Measurements from ENCODE around the gene PIK3AP1.
"Not testable (repeated sequence)": the region's sequence is repeated elsewhere in the genome, so short reads cannot be mapped to it uniquely, and the experiment has no call there.

Gene PIK3AP1, protein sequence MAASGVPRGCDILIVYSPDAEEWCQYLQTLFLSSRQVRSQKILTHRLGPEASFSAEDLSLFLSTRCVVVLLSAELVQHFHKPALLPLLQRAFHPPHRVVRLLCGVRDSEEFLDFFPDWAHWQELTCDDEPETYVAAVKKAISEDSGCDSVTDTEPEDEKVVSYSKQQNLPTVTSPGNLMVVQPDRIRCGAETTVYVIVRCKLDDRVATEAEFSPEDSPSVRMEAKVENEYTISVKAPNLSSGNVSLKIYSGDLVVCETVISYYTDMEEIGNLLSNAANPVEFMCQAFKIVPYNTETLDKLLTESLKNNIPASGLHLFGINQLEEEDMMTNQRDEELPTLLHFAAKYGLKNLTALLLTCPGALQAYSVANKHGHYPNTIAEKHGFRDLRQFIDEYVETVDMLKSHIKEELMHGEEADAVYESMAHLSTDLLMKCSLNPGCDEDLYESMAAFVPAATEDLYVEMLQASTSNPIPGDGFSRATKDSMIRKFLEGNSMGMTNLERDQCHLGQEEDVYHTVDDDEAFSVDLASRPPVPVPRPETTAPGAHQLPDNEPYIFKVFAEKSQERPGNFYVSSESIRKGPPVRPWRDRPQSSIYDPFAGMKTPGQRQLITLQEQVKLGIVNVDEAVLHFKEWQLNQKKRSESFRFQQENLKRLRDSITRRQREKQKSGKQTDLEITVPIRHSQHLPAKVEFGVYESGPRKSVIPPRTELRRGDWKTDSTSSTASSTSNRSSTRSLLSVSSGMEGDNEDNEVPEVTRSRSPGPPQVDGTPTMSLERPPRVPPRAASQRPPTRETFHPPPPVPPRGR

DNA sequence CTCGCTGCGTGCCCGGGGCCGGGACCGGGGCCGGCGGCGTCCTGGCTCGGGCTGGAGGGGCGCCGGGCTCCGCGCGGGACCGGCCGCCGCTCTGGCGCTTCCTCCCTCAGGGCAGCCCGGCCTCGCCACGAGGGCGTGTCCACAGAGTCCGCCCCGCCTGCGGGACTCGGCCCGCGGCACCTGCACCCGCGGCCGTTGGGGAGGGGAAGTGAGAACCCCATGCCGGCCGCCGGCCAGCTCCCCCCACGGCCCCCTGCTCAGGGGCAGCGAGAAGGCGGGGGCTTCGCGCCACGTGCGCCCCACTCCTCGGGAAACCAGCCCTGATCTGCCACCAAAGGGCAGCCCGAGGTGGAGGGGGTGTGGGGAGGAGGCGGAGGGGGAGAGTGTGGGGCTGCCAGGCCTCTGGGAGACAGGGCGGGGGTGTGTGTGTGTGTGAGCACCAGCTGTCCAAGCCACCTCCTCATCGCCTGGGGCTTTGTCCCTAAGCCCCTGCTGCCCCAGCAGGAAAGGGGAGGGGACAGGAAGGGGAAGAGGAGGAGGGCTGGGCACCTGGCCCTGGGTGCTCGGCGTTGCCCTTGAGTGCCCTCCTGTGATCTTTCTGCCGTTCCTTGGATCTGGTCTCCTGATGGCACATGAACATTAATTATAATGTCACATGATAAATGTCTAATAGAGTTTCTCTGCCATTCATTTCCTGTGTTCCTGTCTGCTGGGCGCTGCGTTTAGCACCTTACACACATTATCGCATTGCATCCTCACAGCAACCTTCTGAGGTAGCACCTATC lies at the start of gene PIK3AP1:
PIK3AP1 (minus strand) TSS at position 93 of the 785 bp plus-strand sequence. CDS start 120 bp downstream, outside the sequence.
- DNase-seq: no peak

DNA sequence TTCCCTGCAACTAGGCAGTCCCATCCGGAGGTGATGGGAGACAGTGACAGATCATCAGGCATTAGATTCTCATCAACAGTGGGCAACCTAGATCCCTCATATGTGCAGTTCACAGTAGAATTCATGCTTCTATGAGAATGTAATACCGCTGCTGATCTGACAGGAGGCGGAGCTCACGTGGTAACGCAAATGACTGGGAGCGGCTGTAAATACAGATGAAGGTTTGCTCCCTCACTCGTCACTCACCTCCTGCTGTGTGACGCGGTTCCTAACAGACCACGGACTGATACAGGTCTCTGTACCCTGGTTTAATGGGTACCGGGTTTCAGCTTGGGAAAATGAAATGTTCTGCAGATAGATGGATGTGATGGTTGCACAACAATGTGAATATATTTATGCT lies 47.8 kb upstream of the PIK3AP1 start:
- no peak for DNase-seq

DNA sequence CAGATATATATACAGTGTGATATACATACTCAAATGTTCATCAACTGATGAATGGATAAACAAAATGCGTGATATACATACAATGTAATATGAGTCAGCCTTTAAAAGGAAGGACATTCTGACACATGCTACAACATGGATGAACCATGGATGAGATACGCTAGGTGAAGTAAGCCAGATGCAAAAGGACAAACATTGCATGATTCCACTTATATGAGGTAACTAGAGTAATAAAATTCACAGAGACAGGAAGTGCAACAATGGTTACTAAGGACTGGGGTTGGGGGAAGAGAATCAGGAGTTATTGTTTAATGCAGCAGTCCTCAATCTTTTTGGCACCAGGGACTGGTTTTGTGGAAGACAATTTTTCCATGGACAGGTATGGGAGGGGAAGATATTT lies 47.3 kb upstream of the PIK3AP1 start:
- no peak for DNase-seq

DNA sequence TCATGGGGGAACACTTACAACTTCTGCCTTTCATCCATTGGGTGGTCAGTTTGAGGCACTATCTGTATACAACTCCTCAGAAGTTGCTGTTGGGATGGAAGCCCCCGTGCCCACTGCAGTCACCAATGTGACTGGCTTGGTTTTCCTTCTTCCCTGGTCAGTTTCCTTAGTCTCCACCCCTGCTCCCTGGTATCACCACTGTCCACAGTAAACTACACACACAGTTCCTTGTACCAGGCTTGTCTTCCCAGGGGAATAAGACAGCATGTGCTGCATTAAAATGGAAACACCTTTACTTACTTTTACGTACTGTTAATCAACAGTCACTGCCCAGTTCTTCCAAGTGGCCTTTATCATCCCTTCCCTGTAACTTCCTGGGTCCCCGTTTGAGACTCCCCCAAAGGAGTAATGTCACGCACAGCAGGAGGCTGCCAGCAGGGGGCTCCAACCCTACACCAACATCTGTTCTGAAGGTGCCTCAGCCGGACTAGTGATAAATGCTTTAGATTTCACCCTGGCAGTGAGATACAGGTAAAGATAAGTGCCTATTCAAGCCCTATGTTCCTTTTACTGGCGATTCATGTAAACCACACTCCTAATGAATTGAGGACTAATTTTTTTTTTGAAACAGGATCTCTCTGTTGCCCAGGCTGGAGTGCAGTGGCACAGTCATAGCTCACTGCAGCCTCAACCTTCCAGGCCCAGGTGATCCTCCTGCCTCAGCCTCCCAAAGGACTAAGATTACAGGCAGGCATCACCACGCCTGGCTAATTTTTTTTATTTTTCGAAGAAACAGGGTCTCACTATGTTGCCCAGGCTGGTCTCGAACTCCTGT lies 45.3 kb upstream of the PIK3AP1 start:
- no peak for DNase-seq

DNA sequence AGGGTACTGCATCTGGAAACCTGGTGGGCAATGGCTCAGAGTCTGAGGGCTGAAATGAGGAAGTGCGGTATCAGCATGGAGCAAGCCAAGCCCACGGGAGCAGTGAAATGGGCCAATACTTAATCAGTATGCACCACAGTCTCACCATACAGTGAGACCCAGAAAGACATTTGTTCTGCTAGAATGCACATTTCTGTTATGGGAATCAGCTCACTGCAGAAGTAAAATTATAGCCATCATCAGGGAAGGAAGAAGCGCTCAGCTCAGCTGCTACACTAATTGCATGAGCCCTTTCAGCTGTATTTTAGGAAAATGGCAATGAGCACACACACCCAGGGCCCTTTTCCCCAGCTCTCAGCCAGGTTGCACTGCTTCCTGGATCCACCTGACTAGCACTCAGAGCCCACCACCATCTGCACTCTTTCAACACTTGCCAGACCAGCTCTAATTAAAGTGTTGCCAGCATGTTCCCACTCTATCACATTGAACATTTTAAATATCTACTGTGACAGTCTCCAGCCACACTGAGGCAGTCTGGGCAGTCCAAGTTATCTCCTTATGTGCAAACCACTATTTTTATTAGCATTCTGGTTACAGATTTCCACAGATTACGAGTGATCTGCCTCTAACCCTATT lies 44.2 kb upstream of the PIK3AP1 start:
- DNase-seq: no peak

DNA sequence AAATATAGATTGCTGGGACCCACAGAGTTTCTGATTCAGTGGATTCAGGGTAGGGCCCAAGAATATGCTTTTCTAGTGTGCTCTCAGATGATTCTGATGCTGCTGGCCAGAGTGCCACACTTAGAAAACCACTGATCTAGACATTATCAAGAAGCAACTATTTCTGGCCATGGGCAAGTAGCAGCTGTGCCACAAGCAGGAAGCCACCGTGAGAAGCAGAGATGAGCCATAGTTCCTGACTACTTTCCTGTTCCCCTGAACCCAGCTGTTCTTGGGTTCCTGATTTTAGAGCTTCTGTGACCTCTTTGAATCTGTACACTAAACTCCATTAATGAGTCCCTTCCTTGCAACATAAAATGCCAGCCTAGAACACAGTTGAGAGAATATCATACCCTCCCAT lies 38.1 kb upstream of the PIK3AP1 start:
- DNase-seq: no peak

DNA sequence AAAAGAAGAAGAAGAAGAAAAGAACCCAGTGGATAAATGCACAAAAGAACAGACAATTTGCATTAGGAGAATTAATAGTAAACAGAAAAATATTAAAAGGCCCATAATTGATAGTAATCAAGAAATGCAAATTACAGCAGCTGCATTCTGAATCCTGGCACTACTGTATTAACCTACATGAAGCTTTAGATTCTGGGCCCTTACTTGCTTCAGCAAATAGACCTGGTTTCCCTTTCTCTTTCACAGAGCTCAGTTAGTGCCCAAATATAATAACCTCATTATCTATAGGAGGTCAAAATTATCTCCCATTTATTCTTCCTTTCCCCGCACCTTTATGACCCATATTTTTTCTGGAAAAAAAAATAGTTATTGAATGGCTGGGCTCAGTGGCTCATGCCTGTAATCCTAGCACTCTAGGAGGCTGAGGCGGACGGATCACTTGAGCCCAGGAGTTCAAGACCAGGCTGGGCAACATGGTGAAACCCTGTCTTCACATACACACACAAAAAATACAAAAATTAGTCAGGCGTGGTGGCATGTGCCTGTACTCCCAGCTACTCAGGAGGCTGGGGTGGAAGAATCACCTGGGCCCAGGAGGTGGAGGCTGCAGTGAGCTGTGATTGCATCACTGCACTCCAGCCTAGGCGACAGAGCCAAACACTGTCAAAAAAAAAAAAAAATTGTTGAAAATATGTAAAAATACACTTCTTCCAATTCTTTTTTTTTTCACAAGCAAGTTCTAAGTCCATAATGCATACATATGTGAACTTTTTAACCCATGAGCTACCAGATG lies 36.0 kb upstream of the PIK3AP1 start:
- DNase-seq: no peak

DNA sequence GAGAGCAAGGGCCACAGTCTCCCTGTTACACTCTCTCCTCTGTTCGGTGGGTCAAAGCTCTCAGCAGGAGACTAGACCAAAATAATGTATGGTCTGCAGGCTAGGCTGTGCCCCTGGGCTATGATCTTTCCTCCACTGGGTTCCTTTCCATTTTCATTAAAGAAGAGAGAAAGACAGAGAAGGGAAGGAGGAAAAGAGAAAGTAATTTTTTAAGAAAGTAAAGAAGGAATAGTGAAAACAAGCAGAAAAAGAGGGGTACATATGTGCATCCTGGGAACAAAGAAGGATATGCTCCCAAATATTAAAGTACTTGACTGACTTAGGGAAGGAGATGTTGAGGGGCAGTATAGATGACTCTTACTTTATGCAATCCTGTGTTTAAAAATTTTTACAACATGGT lies 33.6 kb upstream of the PIK3AP1 start:
- no peak for DNase-seq

DNA sequence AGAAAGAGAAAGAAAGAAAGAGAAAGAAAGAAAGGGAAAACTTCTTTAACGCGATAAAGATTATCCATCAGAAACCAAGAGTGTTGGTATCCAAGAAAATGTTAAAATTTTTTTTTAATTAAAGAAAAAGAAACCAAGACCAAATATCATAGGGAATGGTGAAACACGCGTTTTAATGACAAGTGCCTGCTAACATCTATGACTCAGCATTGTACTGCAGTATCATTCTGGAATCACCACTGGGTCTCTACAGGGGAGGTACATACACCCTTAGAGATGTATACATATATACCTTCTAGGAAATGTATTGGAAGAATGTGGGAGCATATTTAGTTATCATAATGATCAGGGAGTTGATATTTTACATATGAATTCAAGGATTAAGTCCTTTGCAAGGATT lies 32.1 kb upstream of the PIK3AP1 start:
- DNase-seq: no peak

DNA sequence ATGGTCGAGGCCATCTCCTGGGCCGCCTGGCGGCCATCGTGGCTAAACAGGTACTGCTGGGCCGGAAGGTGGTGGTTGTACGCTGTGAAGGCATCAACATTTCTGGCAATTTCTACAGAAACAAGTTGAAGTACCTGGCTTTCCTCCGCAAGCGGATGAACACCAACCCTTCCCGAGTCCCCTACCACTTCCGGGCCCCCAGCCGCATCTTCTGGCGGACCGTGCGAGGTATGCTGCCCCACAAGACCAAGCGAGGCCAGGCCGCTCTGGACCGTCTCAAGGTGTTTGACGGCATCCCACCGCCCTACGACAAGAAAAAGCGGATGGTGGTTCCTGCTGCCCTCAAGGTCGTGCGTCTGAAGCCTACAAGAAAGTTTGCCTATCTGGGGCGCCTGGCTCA lies 30.0 kb upstream of the PIK3AP1 start:
- not testable (repeated sequence) for DNase-seq

DNA sequence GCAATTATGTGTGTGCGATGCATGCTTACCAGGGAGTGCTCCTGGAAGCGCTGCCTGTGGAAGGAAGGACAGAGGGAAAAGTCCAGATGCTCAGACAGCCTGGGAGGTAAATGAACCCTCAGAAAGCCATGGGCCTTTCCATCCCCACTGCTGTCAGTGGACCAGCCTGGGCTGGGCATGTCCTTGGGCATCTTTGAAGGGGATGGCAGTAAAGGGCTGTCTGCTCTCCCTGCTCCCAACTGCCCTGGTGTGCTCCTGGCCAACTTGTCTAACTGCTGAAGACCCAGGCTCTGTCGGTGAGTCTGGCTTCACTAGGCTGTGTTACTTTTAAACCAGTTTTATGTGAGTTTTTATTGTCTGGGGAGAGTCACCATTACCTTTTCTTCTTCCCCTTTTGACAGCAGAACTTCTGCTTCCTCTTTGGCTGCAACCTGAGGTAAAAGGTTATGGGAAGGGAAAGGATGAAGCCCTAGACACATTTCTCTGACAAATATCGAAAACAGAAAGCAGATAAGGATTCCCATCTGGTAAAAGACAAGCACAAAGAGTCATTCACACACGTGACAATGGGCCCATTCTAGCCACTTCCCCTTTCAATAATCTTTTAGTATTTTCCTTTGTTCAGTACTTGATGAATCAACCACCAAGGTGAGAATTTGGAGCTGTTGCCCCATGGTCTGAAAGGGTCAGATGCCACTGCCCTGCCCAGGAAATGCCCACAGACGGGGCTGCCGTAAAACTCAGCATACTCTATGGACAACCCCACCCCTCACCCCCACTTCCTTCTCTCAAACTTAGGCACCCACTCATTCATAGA lies 27.6 kb upstream of the PIK3AP1 start:
- no peak for DNase-seq

DNA sequence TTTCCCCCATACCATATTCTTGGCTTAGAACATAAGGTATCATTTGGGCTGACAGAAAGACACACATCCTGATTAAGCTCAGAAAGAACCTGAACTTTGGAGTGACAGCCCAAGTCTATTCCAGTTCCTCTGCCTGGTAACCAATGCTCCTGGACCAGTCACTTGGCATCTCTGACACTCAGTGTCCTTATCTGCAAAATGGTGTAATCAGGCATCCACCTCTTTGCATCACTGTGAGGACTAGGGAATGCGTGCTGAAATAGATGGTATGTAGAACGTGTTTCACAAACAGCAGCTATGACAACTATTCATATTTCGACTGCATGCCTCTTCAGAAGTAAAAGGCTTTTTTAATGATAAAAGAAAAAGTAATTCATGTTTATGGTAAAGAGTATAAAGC lies 26.2 kb upstream of the PIK3AP1 start:
- DNase-seq: no peak

DNA sequence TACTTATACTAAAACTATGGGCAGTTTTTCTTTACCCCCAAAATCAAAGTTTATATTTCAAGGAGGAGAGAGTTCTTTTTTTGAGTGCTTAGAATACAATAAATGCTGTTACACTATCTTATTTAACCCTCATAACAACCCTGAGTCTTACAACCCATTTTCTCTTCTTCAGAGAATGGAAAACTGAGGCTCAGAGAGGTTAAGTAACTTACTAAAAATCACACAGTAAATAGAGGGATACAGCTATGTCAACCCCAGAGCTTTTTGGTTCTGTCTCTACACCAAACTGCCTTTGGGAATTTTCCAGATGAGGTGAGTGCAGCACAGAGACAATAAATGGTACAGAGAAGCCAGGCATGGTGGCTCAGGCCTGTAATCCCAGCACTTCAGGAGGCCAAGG lies 25.6 kb upstream of the PIK3AP1 start:
- no peak for DNase-seq

DNA sequence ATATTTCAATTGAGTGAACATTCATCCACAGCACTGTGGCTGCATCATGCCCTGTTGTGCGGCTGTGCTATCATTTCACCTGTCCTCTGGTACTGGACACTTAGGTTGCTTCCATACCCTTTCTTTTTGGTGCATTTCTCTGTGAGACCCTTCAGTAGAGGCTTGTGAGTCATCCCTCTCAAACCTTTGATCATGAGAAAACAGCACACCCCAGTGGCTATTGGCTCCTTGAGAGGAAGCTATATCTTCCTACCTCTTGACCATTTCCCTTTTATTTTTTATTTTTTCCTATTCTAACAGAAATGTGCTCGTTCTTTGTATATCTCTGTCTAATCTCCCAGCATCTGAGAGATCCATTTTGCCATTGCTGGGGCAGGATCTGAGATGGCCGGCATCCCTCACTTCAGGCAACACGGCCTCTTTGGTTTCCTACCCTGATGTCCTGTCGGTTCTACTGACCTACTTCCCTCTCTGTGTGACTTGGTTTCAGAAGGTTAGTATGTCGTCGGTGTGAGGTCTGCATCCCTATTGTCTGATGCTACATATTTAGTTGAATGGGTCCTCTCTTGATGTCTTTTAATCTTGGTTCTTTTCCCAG lies 23.8 kb upstream of the PIK3AP1 start:
- no peak for DNase-seq

DNA sequence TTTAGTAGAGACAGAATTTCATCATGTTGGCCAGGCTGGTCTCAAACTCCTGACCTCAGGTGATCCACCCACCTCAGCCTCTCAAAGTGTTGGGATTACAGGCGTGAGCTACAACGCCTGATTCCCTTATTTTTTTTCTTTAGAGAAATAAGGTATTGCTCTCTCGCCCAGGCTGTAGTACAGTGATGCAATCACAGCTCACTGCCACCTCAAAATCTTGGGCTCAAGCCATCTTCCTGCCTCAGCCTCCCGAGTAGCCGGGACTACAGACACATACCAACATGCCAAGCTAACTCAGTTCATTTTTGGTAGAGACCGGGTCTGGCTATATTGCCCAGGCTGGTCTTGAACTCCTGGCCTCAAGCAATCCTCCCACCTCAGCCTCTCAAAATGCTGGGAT lies 21.2 kb upstream of the PIK3AP1 start:
- not testable (repeated sequence) for DNase-seq

DNA sequence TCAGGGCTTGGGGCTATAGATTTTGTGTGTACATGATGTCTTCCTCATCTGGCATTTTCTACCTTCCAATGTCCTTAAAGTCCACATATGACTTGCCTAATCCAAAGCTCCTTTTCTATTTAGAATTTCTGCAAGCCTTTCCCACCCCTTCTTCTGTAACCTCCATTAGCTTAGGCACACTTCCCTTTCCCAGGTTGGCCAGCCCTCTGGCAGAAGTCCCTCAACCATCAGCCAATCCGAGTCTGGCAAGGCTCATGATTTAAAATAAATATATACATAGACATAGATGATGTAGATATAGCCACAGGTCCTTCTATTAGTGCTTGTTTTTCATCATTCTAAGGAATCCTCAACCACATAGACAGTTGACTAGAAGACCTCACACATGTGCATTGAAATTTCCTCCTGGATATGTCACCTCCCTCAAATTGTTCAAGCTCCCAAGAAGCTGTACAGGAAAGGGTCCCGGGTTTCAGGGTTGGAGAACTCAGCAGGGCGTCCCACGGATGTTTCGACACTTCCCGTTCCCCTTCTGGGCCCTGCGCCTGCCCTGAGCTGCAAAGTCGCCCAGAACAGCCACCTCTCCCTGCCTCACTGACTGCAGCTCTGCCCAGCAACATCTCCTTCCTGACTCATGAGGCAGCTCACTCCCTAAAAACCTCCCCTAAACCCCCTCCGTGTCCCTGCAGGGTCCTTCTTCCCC lies 20.4 kb upstream of the PIK3AP1 start:
- DNase-seq: no peak

DNA sequence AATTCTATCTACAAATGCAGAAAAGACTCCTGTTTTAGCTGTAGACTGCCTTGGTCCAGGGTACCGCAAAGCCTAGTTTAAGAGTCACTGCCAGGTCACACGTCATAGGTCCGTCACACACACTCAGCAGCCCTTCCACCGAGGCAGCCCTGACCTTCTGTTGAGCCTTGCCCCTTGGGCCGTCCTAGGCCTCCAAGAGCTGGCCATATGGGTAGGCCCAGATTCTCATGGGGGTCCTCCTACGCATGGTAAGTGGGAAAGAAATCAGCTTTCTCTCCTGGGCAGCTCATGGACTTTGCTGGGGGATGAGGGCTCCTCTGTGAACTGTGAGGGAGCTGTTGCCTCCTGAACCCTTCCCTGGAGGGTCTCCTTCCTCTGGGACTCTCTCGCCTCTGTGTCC lies 19.8 kb upstream of the PIK3AP1 start:
- no peak for DNase-seq

DNA sequence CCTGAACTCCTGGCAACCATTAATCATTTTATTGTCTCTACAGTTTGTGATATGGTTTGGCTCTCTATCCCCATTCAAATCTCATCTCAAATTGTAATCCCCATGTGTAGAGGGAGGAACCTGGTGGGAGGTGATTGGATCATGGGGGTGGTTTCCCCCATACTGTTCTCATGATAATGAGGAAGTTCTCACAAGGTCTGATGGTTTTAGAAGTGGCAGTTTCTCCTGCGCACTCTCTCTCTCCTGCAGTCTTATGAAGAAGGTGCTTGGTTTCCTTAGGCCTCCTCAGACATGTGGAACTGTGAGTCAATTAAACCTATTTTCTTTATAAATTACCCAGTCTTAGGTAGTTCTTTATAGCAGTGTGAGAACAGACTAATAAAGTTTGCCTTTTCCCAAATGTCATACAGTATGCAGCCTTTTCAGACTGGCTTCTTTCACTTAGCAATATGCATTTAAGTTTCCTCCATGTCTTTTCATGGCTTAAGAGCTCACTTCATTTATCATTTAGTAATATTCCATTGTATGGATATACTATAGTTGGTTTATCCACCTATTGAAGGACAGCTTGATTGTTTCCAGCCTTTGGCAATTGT lies 17.1 kb upstream of the PIK3AP1 start:
- not testable (repeated sequence) for DNase-seq

DNA sequence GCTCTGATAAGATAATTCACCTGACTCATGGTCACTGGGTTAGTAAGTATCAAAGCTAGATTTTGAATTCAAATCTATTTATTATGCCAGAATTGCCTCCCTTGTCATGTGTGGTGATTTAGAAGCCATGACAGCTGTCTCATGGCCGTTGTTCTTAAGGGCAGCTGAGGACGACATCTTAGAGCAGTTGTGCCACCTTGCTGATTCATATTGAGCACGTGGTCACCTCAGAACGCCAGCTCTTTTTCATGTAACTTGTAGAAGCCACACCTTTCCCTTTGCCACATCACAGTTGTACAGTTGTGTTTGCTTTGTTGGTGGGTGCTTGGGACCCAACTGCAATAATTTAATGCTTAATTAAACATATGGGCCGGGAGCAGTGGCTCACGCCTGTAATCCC lies 4.3 kb upstream of the PIK3AP1 start:
- DNase-seq: no peak
